Mammary epithelial cell (primary cell): ENCODE data around the gene FOXD1.

Experiments
- EZH2 ChIP-seq: IDR thresholded peaks from 2 replicates; pipeline ENCODE4 v1.6.1; 2012; ENCODE audit warnings: low read length, inconsistent platforms, borderline replicate concordance
- TF ChIP-seq, protein P1 (sequence below), 2 donors: IDR thresholded peaks in 1 of 2; conservative IDR thresholded peaks in 1 of 2; 2 replicates each; pipeline ENCODE4 v1.5.1; 2011 to 2012; ENCODE audit warnings: inconsistent platforms in 2 of 2, low read length in 2 of 2, mild to moderate bottlenecking in 2 of 2, control low read depth in 1 of 2, low read depth in 1 of 2; ENCODE audit not compliant: insufficient read depth in 1 of 2; ENCODE audit errors: extremely low read depth in 1 of 2

DNA sequence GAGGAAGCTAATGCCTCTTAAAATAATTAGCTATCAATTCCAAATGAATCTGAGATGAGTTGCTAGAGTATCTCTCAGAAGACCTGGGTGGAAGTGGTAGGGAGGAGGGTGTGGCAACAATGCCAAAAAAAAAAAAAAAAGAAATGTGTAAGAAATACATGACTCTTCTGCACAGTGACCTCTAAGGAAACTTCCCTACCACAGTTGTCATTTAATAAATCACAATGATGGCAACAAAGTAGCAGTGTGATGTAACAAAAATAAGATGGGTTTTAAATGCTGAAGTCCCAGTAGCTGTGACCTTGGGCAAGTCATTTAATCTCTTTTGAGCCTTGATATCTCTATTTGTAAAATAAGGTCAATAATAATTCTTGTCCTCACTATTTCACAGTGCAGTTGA is 7.2 kb downstream of the FOXD1 start:
- TF ChIP-seq, protein P1, sequence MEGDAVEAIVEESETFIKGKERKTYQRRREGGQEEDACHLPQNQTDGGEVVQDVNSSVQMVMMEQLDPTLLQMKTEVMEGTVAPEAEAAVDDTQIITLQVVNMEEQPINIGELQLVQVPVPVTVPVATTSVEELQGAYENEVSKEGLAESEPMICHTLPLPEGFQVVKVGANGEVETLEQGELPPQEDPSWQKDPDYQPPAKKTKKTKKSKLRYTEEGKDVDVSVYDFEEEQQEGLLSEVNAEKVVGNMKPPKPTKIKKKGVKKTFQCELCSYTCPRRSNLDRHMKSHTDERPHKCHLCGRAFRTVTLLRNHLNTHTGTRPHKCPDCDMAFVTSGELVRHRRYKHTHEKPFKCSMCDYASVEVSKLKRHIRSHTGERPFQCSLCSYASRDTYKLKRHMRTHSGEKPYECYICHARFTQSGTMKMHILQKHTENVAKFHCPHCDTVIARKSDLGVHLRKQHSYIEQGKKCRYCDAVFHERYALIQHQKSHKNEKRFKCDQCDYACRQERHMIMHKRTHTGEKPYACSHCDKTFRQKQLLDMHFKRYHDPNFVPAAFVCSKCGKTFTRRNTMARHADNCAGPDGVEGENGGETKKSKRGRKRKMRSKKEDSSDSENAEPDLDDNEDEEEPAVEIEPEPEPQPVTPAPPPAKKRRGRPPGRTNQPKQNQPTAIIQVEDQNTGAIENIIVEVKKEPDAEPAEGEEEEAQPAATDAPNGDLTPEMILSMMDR (conservative IDR thresholded peaks at IDR 0.05 in 1 of 2, IDR thresholded peaks at IDR 0.05 in 1 of 2; ENCODE audit: extremely low read depth in 1 of 2, insufficient read depth in 1 of 2, low read depth in 1 of 2, low read length in 2 of 2) = no peak
- TF ChIP-seq EZH2 = no peak
